Hepatocyte (in vitro differentiated cells): ENCODE data around the gene AKT1.

Source experiments
- EZH2phosphoT487 ChIP-seq: fragments of 200-600 bp; sonication (generic); IDR thresholded peaks from one replicate; pipeline ENCODE4 v1.6.1; 2018; ENCODE audit warnings: antibody characterized with exemption, mild to moderate bottlenecking, low read depth, moderate library complexity; ENCODE audit not compliant: unreplicated experiment, severe bottlenecking
- TF ChIP-seq, protein P1 (sequence below): fragments of 200-600 bp; sonication (generic); IDR thresholded peaks from 2 replicates; pipeline ENCODE4 v1.5.1; 2016; ENCODE audit warnings: antibody characterized with exemption, mild to moderate bottlenecking; ENCODE audit not compliant: poor library complexity

DNA sequence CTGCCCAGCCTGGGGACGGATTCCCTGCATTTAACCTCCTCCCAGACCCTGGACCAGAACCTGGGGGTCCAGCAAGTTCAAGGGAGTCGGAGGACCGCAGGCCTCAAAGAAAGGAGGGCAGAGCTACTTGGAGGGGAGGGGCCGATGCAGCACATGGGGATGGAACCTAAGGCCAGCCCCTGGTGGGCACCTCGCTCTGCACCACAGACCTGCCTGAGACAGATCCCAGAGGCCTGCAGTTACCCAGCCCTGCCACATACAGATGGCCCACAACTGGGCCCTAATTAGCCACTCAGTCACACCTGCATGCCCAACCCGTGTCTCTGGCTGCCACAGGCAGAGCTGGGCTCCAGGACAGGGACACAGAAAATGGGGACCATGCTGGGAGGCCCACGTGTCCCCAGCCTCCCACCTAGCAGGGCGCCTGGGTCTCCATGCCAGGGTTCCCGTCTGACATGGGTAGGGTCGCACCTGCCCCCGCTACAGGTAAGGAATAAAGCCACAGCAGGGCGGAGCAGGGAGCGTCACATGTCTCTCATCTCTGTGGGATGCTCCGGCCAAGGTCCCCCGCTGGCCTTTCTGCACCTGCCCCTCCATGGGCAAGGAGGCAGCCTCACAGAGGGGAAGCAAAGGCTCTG lies 16.7 kb downstream of the AKT1 start:
- TF ChIP-seq EZH2phosphoT487, result no peak
- TF ChIP-seq, protein P1, sequence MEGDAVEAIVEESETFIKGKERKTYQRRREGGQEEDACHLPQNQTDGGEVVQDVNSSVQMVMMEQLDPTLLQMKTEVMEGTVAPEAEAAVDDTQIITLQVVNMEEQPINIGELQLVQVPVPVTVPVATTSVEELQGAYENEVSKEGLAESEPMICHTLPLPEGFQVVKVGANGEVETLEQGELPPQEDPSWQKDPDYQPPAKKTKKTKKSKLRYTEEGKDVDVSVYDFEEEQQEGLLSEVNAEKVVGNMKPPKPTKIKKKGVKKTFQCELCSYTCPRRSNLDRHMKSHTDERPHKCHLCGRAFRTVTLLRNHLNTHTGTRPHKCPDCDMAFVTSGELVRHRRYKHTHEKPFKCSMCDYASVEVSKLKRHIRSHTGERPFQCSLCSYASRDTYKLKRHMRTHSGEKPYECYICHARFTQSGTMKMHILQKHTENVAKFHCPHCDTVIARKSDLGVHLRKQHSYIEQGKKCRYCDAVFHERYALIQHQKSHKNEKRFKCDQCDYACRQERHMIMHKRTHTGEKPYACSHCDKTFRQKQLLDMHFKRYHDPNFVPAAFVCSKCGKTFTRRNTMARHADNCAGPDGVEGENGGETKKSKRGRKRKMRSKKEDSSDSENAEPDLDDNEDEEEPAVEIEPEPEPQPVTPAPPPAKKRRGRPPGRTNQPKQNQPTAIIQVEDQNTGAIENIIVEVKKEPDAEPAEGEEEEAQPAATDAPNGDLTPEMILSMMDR, result no peak
